NK-92 treated with Interleukin-12 subunit alpha and Interleukin-12 subunit beta, amount 100 ng/mL, for 24 hours (cell line): ENCODE data around the gene SYCP2L.
"Not testable (repeated sequence)": the region's sequence is repeated elsewhere in the genome, so short reads cannot be mapped to it uniquely, and the experiment has no call there.

Experiments
- DNase-seq: peaks from one replicate; lab custom pipeline; 2025; lab: John Stamatoyannopoulos, UW

The SYCP2L gene

DNA sequence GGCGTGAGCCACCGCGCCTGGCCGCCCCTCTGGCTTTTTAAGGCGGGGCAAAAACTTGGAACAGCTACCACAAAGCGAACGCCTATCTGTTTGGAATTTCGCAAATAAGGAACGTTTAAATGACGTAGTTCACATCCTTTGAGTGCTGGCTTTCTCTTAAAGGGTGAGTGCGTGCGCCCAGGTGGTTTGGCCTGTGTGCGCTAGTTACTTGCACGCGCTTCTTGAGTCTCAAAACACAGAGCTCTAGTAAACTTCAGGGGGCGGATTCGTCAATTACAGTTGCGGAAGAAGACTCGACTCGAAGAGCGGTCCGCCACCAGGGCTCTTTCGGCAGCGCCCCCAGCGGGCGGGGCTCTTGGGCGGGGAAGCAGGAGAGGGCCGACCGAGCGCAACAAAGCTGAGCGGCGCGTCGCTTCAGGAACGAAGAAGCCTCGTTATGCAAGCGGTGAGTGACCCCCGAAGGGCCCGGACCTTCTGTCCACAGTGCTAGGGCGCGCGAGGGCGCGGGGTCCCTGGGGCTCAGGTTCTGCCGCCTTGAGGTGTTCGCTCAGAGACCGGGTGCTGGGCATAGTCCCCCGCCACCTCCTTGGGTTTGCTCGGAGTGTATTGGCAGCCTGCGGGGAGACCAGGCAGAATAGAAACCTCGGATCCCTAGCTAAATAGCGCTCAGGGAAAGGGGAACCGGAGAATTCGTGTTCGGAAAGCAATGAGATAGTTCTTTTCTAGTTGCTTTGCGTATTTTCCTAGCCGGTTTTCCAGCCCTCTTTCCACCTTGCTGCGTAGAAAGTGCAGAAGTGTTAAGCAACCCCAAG, at the start of gene SYCP2L:
Gene SYCP2L, plus strand, starts transcription at position 362 of the 812 bp plus-strand sequence. Its CDS starts 75 bp downstream, at position 437.
- DNase-seq = no peak

DNA sequence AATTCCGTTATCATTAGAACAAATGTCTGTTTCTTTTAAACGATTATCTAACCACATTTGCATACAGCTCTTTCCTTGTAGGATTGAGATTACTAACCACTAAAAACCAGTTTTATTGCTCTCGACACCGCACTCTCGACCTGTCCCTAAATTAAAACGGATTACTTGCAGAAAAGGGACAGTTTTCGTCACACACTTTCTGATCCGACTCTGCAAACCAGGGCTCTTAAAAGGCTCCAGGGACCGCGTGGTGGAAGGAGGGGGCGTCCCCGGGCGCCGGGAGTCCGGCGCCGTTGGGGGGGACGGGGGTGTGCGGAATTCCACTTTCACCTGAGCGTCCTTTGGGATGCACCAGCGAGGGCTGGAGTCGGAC, 49.2 kb upstream of the SYCP2L start:
- DNase-seq = no peak

DNA sequence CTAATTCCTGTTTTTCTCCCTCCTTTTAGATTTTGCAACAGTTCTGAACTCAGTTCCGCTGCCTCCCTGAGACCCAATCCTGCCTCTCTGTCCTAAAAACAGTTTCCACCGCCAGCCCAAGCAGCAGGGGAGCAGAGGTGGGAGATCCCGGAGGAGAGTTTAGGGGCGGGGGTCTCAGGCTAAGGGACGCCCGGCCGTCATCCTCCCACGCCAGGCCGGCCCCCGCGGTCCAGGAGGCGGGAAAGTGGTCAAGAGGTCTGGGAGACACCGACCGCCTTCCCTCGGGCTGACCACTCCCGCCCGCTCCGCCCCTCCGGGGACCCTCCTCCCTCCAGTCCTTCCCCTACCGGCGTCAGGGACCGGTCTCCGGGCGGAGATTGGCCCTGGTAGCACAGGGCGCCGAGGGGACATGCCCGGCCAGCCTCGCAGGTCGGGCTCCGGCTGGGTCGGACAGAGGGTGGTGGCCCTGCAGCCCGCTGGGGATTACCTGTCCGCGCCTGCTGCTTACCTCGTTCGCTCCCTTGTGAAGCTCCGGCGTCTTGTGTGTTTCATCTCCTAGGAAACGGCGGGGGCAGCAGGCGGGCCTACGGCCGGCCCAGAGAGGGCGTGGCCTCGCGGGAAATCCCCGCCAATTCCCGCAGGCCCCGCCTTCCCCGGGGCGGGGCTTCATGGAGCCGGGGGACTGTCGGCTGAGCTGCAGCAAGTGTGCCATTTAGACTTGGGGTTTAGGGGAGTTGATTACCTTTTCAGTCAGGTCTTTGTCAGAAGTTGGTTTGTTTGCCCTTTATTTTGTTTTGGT, 48.7 kb upstream of the SYCP2L start, which contains the start of gene MAK:
Gene MAK, minus strand, starts transcription at position 545 of the 799 bp plus-strand sequence. CDS start 7,891 bp downstream, outside the sequence.
- DNase-seq = no peak

DNA sequence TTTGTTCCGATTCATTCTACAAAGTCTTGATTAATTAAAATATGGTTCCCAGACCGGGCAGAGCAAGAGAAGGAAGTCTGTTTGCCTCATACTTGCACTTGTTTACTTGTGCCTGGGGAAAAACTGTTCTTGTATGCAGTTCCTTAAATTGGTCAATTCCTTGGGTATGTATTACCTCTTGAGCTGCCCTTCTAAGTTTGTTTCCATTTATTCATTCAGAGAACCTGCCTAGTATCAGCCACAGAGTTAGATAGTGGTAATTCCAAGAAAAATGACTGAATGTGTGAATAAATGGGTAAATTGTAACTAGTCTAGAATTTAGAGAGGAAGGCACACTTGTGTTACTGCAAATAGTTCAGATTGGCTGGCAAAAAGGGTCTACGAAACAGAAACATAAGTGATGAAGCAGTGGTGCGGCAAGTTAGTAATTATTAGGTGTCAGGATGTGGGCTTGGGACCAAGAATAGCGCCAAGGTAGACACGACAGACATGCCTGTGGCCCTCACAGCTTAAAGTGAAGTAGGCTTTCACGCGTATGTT, 48.0 kb upstream of the SYCP2L start:
- DNase-seq = no peak

DNA sequence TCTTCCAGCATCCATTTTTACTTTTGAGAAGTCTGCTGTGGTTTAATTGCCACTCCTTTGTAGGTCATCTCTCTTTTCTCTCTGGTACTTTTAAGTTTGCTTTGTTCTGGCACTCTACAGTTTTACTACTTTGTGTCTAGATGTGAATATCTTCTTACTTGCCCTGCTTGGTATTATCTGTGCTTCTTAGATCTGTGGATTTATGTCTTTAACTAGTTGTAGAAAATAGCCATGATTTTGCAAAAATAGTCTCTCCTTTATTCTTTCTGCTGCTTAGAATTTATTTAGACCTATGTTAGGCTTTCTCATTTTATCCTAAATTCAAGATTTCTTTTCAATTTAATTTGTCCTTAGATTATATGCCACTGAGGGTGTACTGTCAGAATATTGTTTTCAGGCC, 43.3 kb upstream of the SYCP2L start:
- DNase-seq = no peak

DNA sequence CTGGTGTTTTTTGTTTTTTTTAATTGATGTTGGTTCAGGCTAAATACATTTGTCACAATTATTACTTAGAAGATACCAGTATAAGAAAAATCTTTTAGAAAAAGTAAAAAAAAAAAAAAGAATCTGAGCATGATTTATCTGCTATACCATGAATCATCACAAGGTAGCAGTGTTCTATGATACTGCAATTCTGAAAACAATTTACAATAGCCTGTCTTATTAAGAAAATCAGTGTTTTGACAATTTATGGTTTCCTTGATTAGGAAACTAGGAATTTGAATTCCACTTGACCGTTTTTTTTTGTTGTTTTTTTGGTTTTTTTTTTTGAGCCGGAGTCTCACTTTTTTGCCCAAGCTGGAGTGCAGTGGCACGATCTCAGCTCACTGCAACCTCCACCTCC, 39.2 kb upstream of the SYCP2L start:
- DNase-seq = no peak

DNA sequence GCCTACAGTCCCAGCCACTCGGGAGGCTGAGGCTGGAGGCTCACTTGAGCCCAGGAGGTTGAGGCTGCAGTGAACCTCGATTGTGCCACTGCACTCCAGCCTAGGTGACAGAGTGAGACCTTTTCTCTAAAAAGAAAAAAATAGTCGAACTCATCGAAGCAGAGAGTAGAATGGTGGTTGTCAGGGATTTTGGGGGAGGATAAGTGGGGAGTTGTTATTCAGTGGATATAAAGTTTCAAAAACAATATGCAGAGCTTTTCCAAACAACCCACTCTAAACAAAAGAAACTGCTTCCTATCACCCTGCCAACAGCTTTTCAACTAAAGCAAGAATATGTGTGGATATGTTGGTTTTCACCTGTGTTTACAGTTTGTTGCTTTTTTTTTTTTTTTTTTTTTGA, 37.0 kb upstream of the SYCP2L start:
- no peak for DNase-seq

DNA sequence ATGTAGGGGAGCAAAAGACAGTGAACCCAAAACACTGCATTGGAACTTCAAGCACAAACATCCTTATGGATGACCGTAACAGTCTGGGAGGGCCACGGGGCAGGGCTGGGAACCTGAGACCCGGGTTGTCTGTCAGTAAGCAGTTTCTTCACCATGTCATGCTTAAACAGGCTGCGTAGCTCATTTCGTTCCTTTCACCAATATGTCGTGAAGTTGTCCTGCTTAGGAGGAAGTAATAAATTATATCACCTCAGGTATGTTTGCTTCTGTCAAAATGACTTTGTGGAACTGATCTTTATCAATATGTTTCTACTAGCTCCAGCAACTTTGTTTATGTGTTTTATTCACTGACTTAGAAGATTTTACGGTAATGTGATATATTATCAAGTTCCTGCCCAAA, 36.1 kb upstream of the SYCP2L start:
- DNase-seq = no peak

DNA sequence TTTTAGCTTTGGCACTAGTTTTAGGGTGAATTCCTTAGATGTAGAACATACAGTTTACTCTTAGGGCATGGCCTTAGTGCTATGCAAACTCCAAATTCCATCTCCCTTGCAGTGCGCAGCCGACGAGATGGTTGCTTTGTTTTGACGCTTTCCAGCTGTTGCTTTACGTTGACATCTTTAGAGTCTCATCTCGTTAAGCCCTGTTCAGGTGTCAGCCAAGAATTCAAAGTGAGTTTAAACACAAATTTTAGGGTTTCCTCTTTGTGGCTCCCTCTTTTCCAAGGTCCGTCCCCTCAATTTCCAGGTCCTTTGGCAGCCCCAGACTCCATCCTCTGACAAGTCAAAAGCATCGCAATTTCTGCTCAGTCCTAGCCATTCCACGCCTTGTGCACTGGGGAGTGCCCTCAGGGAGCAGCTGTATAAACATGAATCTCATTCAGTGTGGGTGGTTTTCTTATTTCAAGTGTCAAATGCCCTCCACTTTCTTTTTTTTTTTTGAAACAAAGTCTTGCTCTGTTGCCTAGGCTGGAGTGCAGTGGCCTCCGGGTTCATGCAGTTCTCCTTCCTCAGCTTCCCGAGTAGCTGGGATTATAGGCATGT, 34.4 kb upstream of the SYCP2L start:
- DNase-seq = no peak

DNA sequence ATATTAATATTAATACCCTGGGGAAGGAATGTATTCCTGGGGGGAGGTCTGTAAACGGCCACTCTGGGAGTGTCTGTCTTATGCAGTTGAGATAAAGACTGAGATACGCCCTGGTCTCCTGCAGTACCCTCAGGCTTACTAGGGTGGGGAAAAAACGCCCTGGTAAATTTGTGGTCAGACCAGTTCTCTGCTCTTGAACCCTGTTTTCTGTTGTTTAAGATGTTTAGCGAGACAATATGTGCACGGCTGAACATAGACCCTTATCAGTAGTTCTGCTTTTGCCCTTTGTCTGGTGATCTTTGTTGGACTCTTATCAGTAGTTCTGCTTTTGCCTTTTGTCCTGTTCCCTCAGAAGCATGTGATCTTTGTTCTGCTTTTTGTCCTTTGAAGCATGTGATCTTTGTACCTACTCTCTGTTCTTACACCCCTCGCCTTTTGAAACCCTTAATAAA, 33.0 kb upstream of the SYCP2L start:
- DNase-seq = not testable (repeated sequence)

DNA sequence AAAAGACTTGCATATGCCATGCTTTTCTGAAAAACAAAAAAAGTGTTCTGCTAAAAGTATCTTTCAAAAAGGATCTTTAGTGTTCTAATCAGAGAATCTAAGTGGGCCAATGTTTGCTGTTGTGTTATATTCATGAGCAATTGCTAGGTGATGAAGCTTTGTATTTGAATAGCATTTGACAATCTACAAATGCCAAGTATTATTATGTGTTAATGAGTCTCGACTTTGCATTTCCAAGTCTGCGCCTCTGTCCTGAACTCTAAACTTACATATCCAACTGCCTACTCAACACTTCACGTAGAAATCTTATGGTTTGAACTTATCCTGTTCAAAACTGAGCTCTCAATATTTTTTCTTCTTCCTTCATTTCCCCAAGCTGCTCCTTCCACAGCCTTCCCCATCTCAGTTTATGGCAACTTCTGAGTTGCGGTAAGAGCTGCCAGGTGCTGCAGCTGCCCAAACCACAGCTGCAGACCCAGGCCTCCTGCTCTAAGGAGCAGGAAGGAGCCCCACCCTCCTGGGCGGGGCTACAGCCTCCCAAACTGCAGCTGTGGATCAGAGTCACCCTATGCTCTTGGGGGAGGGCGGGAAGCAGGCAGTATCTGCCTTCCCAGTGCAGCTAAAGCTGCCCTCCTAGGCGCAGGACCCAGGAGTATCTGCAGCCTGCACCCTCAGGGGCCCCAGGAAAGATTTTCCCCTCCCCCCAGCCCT, 31.8 kb upstream of the SYCP2L start:
- DNase-seq = no peak

DNA sequence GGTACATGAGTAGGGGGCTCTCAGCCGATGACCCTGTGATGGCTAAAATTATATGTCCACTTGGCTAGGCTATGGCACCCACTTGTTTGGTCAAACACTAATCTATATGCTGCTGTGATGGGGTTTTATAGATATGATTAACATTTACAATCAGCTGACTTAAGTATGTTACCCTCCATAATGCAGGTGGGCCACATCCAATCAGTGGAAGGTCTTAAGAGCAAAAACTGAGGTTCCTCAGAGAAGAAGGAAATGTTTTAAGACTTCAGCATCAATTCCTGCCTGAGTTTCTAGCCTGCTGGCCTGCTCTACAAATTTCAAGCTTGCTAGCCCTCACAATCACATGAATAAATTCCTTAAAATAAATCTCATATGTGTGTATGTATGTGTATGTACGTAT, 29.6 kb upstream of the SYCP2L start:
- DNase-seq = no peak

DNA sequence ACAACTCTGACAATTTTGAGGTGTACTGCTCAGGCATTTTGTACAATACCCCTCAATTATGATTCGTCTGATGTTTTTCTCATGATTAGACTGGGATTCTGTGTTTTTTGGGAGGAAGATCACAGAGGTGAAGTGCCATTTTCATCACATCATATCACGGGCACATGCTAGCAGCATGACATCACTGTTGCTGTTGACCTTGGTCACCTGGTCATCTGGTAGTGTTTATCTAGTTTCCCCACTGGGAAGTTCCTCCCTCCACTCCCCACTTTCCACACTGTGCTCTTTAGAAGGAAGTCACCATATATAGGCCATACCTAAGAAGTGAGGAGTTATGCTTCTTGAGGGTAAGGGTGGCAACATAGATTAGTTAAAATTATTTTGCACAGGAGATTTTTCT, 25.8 kb upstream of the SYCP2L start:
- DNase-seq = no peak

DNA sequence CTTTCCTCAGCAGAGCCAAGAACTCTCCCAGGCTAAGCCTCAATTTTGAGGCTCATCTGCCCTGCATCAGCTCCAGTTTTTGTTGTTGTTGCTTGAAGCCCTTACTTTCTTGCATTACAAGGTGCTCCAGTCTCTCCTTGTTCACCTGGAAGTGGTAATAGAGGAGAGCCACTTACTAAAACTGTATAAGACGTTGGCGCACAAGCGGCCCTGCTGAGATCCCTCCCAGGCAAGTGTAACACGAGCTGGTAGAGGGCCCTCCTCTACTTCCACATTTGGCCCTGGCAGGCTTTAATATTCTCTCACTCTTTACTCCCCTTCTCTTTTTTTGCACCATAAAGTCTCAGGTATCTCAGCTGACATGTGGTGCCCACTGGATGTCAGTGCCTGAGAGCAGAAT, 24.5 kb upstream of the SYCP2L start:
- no peak for DNase-seq

DNA sequence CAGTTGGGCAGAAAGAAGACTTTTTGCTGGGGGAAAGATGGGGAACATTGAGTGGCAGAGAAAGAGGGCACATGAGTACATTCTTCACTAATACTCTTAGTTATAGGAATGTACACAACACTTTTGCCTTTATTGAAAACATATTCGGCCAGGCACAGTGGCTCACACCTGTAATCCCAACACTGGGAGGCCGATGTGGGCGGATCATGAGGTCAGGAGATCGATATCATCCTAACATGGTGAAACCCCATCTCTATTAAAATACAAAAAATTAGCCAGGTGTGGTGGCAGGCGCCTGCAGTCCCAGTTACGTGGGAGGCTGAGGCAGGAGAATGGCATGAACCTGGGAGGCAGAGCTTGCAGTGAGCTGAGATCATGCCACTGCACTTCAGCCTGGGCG, 23.8 kb upstream of the SYCP2L start:
- not testable (repeated sequence) for DNase-seq

DNA sequence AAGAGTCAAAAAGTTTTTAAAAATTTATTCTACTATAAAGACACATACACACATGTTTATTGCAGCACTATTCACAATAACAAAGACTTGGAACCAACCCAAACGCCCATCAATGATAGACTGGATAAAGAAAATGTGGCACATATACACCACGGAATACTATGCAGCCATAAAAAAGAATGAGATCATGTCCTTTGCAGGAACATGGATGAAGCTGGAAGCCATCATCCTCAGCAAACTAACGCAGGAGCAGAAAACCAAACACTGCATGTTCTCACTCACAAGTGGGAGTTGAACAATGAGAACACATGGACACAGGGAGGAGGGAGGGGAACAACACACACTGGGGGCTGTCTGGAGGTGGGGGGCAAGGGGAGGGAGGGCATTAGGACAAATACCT, 20.1 kb upstream of the SYCP2L start:
- DNase-seq = not testable (repeated sequence)

DNA sequence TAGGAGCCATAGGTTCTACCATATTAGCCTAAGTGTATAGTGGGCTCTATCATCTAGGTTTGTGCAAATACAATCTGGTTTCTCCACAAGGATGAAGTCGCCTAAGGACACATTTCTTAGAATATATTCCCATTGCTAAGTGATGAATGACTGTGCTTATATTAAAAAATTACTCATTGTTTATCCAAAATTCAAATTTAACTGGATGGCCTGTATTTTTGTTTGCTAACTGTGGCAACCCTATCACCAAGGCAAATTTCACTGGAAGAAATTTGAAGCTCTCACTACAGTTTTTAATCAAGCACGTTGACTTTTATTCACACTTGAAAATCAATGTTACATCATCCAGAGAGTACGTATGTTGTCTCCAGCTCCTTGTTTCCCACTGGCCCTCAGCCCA, 18.9 kb upstream of the SYCP2L start:
- no peak for DNase-seq

DNA sequence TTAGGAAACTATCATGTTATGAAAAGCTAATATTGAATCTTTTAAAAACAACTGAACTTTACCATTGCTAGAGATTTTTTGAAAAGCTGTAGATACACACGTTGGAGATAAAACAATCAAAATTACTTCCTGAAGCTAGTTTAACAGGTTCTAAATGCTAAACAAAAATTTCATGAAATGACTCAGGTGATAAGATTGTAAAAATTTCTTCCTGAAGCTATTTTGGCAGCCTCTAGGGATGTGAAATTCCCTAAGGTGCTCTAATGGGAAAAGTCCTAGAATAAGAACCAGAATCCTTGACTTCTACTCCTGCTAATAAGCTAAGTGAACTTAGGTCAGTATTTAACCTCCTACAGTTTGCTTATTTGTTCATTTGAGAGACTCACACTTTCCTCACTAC, 13.5 kb upstream of the SYCP2L start:
- no peak for DNase-seq

DNA sequence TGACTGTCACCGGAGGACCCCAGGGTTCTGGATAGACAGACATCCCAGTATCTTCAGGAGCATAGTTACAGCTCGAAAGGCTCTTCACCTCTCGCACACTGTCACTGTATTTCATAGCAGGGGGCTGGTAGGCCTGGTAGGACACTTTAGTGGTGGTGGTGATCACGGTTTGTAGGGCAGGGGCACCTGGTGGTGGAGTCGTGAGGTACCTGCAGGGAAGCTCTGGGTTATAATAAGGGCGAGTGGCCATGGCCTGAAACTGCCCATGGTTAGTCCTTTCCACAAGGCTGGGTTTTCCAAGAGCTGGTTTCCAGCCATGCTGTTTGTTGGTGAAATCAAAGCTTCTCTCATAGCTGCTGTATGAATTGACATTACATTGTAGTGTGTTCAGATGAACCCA, 12.6 kb upstream of the SYCP2L start:
- DNase-seq = no peak

DNA sequence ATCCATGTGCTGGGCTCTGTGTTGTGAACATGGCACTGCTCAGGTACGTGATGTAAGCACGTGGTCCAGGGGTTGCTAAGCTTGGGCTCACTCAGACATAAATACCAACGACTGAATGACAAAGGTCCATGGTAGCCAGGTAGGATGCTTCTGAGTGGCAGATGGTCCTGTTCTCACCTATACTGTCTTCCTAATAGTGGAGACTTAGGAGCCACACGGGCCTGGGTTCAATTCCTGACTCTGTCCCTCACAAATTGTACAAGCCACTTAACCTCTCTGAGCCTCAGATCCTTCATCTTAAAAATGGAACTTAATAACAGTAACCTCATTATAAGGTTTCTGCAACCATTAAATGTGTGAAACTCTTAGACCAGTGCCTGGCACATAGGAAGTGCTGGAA, 11.8 kb upstream of the SYCP2L start:
- DNase-seq = no peak

DNA sequence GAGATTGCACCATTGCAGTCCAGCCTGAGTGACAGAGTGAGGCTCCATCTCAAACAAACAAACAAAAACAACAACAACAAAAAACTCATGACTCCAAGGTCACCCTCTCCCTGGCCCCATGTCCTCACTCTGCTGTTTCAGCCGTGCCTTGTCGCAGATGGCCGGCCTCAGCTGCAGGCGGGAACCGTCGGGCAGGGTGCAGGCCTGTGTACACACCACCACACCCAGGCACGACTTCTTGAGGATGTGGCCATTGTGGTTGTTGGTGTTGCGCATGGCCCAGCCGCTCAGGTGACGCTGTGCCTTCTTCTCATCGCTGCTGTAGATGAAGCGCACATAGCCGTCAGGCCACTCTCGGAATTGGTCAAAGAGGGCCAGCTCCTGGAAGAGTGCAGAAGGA, 9.8 kb upstream of the SYCP2L start:
- DNase-seq = no peak

DNA sequence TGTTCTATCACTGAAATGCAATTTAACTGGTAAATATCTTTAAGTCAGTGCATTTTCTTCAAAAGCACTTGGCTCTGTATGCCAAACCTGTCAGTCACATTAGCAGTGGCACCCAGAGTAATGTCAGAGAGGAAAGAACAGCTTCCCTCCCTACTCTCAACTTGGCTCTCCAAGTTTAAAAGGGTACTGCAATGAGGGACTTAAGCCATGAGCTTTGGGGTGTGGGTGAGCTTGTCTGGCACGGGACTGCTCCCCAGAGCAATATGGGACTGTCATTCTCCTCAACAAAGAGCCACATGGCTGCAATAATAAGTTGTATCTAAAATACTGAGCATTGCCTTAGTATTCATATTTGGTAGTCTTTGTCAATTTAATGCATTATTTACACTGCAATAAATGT, 9.0 kb upstream of the SYCP2L start:
- no peak for DNase-seq
